Limb (tissue), 2 donors: Measurements from ENCODE around the gene PUM2.
"Not testable (repeated sequence)": the region's sequence is repeated elsewhere in the genome, so short reads cannot be mapped to it uniquely, and the experiment has no call there.

ENCODE experiments used
- DNase-seq, 2 donors: peaks; one replicate each; pipeline ENCODE4 v3.0.0-alpha.2; 2016; ENCODE audit errors: extremely low spot score in 2 of 2

PUM2 gene, protein sequence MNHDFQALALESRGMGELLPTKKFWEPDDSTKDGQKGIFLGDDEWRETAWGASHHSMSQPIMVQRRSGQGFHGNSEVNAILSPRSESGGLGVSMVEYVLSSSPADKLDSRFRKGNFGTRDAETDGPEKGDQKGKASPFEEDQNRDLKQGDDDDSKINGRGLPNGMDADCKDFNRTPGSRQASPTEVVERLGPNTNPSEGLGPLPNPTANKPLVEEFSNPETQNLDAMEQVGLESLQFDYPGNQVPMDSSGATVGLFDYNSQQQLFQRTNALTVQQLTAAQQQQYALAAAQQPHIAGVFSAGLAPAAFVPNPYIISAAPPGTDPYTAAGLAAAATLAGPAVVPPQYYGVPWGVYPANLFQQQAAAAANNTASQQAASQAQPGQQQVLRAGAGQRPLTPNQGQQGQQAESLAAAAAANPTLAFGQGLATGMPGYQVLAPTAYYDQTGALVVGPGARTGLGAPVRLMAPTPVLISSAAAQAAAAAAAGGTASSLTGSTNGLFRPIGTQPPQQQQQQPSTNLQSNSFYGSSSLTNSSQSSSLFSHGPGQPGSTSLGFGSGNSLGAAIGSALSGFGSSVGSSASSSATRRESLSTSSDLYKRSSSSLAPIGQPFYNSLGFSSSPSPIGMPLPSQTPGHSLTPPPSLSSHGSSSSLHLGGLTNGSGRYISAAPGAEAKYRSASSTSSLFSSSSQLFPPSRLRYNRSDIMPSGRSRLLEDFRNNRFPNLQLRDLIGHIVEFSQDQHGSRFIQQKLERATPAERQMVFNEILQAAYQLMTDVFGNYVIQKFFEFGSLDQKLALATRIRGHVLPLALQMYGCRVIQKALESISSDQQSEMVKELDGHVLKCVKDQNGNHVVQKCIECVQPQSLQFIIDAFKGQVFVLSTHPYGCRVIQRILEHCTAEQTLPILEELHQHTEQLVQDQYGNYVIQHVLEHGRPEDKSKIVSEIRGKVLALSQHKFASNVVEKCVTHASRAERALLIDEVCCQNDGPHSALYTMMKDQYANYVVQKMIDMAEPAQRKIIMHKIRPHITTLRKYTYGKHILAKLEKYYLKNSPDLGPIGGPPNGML

DNA sequence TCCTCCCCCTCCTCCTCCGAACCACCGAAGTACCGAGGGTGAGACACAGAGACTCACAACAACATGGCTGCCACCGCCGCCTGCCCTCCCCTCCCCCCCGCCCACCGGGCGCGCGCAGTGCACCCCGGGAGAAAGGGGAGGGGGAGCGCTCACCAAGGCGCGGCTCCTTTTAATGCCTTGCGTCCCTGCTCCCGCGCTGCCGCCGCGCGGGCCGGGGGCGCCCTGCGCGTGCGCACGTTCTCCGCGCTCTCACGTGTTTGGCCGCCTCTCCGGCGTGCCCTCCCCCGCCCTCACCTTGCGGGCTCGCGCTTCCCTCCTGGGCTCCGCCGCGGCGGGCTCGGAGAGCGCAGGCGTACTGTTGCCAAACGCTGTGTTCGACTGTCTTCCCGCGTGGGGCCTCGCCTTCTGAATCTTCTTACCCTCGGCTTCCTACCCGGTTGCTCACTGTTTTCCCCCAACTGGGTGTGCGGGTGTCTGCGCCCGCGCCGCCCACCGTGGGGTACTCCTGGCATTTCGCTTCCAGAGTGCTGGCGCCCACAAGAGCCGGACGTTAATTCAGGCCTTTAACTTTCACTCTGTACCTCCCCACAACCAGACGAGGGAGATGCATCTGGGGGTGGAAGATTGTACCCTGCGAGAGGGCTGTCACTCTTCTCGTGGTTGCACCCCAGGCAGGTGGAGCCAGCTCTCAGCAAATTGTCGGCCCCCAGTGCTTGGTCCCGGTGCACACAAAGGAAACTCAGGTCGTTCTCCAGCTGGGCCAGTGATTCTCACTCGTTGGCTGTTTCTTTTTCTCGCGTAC lies at the start of gene PUM2:
PUM2 (minus strand) TSS at position 92 of the 802 bp plus-strand sequence. CDS start 23,484 bp downstream, outside the sequence.
- peak; percentile 96 to 98 for DNase-seq

DNA sequence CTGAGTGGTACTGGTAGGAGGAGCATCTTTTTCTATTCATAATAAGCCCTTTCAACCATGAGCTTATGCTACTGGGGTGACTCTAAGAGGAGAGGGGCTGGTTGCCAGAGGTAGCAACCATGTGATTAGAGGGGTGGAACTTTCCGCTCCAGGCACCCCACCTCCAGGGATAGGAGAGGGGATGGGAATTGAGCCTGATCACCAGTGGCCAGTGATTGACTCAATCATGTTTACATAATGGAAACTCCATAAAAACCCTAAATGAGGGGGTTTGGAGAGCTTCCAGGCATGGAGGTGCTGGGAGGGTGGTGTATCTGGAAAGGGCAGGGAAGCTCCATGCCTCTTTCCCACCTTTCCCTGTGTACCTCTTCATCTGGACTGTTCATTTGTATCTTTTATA lies 49.7 kb upstream of the PUM2 start:
- no peak for DNase-seq

DNA sequence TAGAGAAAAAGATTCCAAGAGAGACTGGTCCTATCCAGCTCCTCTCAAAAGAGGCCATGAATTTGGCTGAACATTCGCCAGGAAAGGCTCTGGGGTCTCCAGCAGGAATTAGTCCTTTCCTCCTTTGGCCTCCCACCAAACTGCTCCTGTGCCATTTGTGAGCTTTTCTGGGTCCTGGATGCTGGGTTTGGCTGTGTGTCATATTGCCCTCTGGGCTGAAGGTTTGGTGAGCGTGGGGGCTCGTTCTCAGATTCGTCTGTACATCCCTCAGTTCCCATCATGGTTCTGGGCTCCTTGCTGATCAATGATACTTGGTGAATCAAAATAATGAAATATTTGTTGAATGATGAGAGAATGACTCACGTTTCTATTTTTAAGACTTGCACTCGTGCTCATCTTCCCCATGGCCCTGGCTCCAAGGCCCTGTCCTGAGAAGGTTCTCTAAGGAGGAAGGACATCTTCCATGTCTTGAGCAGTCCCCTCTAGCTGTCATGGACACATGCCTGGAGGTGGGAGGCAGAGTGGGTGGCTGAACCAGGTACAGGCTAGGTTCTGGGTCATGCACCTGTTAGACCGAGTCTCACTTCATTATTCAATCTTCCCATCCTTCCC lies 48.4 kb upstream of the PUM2 start:
- DNase-seq = no peak

DNA sequence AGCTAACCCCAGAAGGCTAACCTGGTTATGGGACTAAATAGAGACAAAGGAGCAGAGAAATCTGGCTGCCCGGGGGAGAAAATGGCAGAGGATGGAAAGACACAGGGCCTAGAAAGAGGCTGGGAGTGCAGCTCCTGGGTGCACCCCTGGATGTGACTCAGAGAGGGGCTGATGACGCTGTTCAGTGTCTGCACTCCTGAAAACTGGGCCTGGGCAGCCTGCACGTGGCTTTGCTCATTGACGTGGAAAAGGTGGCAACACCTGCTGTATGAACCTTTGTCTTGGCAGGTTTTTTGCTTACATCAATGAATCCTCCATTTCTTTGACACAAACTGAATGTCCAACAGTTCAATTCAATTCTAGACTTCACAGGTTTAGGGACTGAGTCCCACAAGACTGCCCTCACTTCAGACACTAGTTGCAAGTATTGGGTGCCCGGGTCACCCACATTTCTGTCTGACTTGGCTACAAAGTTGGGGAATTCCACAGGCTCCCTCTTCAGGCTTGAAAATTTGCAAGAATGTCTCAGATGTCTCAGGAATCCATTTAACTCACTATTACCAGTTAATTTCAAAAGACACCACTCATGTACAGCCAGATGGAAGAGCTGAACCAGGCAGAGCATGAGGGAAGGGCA lies 47.3 kb upstream of the PUM2 start:
- no peak for DNase-seq

DNA sequence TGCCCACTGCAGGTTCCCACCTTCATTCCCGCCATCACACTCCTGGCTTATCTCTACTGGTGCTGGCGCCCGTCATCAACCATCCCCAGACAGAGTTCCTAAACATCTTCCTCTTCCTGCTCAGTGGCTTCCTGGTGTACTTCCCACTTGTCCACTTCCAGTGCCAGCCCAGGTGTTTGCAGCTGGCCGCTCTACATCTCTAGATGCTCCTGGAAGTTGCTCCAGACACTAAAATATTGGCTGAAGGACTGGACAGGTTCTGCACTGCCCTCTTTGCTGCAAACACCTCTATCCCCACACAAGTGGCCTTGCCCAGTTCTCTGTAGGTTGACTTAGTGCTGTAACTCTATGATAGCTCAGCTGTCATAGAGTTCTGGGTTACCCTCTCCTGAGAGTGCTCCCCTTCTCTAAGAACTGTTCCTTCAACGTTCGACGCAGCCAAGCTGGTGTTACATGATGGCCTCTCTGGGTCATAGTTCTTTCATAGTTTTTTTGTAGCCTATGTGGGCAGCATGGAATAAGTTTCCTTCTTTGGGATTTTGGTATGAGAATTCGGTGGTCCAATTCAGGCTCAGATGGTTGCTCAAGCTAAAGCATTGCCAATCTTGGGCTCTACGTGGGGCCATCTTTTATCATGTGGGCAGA lies 45.8 kb upstream of the PUM2 start:
- no peak for DNase-seq

DNA sequence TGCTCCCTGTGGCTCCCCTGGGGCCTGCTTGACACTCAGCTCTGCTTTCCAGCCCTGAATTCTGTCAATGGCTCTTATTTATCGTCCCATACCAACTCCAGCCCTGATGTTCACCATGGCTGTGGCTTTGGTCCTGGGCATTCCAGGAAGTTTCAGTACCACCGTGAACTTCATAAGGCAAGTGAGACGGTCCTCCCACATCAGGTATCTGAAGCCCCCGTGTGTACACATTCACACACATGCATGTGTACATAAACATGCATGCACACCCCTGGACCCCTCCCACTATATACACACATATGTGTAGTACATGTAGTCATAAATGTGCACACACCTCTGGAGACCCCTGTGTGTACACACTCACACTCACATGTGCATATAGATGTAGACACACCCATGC lies 43.3 kb upstream of the PUM2 start:
- no peak for DNase-seq

DNA sequence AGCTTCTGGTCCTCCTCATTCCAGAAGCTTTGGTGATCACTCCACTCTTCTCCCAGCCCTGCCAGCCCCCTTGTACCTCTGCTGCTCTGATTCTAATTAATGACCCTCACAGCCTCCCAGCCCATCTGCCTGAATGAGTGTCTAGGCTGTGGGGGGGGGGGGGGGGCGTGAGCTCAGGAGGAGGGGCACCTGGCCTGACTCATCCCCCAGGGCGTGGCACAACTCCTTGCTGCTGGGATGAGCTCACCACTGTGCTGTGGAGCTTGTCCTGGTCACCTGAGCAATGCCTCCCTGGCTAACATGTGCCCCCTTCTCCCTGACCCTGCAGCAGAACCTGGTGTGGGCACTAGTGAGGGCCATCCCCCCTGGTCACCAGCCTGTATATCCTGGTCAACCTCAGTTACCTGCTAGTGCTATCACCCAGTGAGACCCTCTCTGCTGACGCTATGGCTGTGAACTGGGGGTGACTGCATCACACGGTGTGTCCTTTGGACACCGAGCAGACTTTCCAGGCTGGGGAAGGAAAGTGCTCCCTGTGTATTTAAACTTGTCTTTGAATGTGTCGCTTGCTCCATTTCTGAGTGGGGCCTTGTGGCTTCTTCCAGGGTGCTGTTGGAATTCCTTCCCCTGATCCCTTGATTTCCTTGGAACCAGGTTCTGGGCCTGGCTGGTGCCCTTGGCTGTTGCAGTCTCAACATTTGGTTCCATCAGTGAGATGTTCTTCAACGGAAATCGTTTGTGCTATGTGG lies 41.5 kb upstream of the PUM2 start:
- DNase-seq = no peak

DNA sequence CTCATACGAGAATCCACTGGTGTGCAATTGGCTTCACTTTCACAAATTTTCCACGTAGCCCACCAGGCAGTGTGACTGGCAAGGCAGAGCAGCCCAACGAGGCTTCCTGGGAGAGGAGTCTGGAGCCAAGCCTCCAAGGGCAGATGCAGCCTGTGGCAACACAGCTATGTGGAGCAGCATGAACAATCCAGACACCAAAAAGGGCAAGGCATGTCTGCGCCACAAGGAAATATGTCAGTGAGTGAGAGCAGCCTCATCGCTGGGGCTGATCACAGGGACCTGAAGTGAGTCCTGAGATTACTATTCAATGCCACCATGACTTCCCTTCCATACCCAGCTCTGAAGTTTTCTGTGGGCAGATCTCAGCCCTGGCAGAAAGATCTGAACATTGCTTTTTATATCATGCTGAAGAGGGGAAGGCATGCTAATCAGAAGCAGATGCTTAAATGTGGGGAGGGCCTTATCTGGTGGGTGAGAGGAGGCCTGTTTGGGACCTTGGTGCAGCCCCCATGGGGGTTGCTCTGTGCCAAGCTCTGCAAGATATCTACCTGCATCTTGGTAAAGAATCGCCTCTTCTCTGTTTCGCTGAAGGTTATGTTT lies 40.0 kb upstream of the PUM2 start:
- DNase-seq = no peak

DNA sequence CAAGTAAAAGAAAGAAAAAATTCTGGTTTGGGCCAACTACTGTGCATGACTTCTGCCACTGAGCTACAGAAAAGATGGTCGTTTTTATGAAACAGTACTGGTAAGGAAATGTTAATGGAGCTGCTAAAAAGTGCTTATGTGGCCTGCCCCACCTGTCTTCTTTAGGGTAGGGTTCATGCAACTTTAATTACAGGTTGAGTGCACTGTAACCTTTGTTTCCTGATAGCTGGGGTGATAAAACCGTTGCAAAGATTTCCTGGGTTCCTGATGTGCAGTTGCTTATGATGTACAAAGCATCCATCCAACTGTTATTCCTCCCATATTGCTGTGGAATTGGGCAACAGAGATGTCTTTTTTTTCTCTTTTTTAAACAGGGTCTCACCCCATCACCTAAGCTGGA lies 34.3 kb upstream of the PUM2 start:
- DNase-seq = no peak

DNA sequence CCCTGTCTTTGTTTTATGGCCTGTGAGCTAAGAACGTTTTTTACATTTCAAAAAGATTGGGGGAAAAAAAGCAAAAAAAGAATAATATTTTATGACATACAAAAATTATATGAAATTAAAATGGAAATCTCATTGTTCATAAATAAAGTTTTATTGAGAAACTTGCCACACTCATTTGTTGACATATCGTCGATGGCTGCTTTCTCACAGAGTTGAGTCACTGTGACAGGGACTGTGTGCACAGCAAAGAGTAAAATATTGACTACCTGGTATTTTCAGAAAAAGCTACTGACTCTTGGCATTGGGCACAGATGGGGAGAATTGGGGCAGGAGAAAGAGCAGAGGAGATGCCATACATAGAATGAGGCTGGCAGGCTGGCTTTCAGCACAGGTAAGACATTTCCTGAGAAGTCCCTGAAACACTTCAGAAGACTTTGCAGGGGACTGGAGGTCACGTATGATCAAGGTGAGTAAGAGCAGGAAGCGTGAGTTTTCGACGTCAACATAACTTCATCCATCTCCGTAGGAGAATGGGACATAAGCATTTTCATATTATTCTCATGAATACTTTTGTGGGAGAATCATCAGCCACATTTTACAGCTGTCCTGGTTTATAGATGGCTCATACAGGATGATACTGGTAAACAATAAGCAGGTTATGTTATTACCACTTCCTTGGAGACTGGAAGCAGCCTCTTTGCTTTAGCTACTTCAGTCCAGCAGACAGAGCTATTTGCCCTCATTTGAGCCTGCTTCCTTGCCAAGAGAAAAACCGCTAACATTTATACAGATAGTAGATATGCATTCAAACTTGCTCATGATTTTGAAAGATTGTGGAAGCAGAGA lies 32.5 kb upstream of the PUM2 start:
- DNase-seq = no peak

DNA sequence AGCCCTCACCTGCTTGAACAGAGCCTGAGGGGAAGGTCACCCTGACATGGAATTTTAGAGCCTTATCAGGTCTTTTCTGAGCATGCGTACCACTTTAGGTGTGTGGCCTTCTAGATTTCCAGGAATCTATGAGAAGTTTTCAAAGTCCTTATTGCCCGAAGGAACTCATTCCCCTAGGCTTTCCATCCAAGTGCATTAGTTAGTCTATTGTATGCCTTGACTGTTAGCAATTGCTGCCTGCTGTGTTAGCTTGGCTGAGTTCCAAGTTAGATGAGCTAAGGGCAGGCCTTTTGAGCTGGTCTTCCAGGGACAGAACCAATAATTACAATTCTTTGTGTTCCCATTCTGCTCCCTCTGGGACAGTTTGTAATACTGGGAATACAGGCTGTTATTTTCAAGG lies 30.8 kb upstream of the PUM2 start:
- peak; percentile 42 to 64 for DNase-seq

DNA sequence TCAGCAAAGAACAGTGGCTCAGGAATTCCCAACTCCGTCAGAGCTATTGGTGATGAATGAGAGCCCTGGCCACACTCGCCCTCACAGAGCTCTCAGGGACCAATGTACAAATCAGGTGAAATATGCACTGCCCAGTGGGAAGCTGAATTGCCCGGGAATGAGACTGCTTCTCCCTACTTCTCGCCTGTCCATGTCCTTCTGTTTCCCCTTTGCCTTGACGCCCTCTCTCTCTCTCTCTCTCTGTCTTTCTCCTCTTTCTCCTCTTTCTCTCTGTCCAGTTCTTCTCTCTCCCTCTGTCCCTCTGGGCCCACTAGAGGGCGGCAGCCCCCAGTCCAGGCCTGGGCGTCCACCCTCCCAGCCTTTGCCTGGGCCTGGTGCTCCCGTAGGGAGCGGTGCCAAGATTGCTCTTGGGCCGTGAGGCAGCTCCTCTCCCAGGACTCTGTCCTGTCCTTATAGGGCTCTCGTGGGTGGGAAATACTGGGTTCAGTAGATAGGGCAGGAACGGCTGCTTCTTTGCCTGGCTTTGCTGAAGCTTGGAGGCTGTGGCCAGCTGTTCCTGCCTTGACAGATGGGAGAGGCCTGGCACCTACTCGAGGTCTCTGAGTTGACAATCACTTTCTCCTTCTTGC lies 28.4 kb upstream of the PUM2 start:
- peak; percentile 76 to 77 for DNase-seq

DNA sequence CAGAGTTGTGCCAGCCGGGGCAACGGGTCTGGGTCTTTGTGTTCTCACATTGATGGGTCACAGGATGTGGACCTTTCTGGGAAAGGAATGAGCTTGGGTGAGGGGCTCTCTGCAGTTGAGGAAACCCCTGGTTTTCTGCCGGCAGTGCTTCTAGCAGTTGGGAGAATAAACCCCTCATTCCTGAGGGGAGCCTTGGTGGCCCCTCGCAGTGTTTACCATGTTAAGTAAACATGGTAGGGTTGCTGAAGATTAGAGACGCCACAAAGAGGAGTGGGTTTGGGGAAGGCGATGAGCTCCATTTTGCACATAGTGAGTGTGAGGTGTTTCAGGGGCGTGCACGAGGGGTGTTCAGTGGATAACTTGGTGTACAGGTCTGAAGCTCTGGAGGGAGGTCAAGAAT lies 27.7 kb upstream of the PUM2 start:
- DNase-seq = no peak

DNA sequence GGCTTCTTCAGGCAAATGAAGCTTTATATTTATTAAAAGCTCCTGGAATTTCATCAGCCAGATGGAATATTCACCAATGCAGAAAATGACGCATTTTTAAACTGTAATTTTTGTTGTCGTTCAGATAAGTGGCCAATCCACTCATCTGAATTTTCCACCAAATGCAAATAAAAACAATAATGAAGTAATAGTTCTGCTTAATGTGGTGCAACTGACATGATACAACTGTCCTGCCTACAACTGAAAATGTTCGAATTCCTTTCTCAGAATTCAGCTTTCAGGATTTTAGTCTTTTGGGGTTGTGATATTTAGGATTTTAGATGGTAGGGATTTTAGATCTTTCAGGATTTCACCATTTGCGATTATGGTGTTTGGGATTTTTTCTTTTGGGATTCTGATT lies 27.1 kb upstream of the PUM2 start:
- DNase-seq = no peak

DNA sequence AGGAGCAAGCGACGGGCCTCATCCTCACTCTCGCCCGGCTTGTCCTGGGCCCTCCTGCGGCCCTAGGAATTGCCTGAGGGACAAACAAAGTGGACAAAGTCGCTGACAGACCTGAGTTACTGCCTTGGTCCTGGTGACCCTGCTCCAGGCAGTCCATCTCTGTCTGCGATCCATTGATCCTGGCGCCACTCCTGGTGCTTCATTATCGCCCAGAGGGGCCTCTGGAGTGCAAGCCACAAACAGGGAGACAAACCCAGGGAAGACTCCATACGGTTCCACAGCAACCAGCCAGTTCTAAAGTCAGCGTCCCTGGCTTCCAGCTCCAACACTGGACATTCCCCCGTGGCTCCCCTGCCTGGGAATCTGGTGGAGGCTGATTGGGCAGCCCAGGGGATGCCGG lies 24.3 kb upstream of the PUM2 start:
- DNase-seq = not testable (repeated sequence)

DNA sequence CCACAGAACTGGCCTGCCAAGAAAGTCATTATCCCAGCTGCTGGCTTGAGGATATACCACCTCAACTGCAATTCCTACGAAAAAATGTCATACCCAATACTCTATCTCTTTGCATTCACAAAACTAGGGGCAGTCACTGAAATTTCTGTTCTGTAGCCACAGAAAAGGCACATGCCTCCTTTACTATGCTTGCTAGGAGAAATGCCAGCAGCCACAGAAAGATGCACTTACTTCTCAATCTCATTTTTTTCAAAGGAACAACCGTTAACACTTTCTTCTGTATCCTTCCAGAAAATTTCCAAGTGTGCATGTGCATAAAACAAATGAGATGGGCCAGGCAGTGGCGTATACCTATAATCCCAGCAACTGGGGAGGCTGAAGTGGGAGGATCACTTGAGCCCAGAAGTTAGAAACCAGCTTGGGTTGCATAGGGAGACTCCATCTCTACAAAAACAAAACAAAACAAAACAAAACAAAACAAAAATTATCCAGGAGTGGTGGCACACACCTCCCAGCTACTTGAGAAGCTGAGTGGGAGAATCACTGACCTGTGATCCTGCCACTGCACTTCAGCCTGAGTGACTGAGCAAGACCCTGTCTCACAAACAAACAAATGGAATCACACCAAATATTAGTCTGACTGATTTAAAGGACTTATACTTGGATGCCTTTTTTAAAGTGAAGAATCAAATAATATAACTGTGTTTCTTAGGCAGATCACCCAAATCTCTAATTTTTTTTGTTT lies 22.4 kb upstream of the PUM2 start:
- DNase-seq = no peak
